ENCODE data around the gene DNAJC2.

DNAJC2 gene

DNA sequence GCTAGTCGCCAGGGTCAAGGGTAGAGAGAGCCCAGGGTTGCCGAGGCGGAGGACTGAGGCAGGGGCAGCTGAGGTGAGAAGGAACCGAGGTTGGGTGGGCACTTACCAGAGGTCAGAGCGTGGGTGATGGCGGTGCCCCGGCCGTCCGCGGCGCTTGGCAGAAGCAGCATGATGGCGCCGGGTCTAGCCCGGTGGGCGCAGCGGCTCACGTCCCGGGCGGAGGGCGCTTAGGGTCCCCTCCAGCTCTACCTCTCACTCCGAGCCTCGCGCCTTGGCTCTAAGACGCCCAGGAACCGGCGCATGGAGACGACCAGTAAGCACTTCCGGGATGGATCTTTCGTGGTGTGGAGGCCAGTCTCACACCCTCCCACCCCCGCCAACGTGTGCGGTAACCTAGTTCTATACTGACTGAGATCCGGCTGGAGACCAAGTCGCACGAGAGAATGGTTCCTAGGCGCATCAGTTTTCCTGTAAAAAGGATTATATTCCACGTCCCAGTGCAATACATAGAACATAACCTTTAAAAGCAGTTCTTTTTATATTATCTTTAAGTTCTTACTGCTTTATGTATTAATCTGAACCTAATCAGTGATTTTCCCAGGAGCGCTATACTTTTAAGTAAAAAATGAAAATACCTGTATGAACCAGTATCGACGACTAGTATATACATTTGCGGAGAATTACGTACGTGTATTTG is at the start of gene DNAJC2:
Gene DNAJC2 (minus strand): TSS at position 315 of the 697 bp plus-strand sequence. CDS start 145 bp downstream, at position 170.
- DNase-seq (ENCODE audit: low read depth in 1 of 2, low spot score in 1 of 2): peak; percentile 68

GRCh38 chr7:103391976-103392375 is 47.4 kb upstream of the DNAJC2 start:
- DNase-seq (ENCODE audit: low read depth in 1 of 2, low spot score in 1 of 2): no peak

GRCh38 chr7:103391150-103391549 is 46.6 kb upstream of the DNAJC2 start:
- DNase-seq (ENCODE audit: low read depth in 1 of 2, low spot score in 1 of 2): no peak

DNA sequence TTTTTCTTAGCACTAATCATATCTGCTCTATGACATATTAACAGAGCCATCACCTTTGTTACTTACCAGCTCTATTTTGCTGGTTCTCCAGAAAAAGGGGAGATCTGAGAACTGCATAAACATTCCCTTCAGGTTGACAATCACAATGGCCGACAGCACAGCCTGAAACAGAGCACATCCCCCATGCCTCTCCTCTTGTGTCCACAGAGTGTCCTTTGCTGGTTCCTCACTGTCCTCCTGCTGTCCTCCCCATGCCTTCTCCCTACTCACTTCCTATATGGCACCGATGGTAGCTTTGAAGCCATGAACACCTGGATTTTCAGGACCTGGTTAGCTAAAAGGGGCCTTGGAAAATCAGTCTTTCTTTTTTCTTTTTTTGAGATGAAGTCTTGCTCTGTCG is 44.7 kb upstream of the DNAJC2 start:
- no peak for DNase-seq (ENCODE audit: low read depth in 1 of 2, low spot score in 1 of 2)

DNA sequence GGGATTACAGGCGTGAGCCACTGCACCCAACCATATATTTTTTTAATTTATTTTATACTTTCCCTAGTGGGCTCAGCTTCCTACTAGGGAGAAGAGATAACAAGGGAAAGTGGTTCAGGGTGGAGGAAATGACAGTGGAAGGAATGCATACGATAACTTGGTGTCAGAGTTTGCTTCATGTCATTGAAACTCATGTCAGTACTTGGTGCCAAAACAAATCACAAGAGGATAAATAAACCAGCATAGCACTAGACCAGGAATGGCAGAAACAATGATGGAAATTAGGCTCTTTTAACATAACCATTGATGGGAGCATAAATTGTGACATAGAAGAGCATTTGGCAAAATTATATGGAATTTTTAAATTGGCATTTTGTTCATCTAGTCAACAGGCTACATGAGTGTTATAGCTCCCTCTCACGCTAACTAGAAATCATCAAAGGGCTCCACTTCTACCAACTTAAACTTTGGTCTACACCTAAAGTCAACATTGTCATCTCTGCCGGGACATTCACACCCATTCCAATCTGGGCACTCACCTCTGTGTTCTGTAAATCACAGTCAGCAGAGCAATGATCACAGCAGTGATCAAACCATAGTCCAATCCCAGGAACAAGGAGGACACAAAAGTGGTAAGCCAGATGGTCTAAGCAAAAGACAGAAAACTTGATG is 44.0 kb upstream of the DNAJC2 start:
- DNase-seq (ENCODE audit: low read depth in 1 of 2, low spot score in 1 of 2): no peak

DNA sequence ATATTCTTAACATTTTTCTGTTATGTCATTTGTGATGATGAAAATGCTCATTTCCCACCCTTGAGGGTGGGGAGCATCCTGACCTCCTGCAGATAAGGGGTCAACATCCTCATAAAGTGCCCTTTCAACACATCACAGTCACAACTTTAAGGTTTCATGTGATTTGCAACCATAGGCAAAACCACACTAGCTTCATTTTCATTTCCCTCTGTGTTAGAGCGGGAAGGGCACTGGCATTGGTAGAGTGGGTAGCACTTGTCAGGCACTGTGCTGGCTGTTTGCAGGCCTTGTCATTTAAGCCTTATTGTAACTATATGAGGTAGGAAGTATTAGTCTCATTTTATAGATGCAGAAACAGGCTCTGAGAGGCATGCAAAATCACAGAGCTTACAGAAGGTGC is 42.7 kb upstream of the DNAJC2 start:
- DNase-seq (ENCODE audit: low read depth in 1 of 2, low spot score in 1 of 2): no peak

DNA sequence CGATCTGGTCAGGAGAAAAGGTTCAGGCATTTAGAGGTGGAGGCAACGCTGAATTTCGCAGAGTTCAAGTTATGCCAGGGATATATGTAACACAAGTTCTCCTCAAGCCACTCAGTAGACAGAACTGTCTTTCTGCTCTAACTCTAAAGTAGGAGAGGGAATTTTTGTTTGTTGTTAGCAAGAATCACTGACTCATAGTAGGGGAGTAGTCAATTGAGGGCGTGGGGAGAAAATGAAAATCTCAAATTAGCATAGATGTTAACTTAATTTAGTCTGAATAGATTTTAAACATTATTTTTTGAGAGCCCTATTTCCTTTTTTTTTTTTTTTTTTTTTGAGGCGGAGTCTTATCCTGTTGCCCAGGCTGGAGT is 37.5 kb upstream of the DNAJC2 start:
- DNase-seq (ENCODE audit: low read depth in 1 of 2, low spot score in 1 of 2): no peak

DNA sequence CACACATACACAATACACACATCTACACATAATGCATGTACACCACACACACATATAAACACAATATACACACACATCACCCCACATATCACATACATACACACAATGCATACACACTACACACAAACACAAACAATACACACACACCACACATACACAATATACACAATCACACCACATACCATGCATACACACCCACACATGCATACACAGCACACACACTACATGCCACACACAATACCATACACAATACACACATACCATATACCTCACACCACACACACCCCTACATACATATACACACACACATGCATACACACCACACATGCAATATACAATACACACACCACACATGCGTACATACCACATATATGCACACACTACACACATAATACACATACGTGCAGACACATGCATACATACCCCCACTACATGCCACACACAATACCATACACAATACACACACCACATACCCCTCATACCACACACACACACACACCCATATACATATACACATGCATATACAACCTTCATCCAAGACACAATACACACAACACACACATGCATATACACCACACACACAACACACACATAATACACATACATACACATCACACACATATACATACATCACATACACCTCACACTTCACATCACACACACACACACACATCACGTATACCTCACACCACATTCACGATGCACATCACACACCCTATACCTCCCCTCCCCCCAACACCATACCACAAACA is 36.9 kb upstream of the DNAJC2 start:
- no peak for DNase-seq (ENCODE audit: low read depth in 1 of 2, low spot score in 1 of 2)

- no peak for DNase-seq (ENCODE audit: low read depth in 1 of 2, low spot score in 1 of 2)
Measured at GRCh38 chr7:103380395-103381191, 36.0 kb upstream of the DNAJC2 start.

- DNase-seq (ENCODE audit: low read depth in 1 of 2, low spot score in 1 of 2): no peak
Measured at GRCh38 chr7:103379270-103379975, 34.9 kb upstream of the DNAJC2 start.

GRCh38 chr7:103373866-103374643 is 29.5 kb upstream of the DNAJC2 start:
- DNase-seq (ENCODE audit: low read depth in 1 of 2, low spot score in 1 of 2): no peak

DNA sequence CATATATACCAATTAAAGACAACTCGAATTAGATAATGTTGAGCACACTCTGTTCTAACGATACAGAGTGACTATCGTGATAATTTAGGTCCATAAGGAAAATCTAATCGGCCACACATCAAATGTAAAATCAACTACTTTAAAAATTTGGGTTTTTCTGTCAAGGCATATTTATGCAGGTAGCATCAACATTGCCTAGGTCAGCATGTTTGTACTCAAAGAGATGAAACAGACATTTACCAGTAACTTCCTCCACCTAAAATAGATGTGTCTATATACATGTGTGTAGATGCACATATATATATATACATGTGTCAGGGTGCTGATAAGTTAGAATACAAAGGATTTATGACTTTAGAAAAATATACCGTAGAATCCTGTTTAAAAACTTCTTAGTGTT is 24.9 kb upstream of the DNAJC2 start:
- DNase-seq (ENCODE audit: low read depth in 1 of 2, low spot score in 1 of 2): no peak

DNA sequence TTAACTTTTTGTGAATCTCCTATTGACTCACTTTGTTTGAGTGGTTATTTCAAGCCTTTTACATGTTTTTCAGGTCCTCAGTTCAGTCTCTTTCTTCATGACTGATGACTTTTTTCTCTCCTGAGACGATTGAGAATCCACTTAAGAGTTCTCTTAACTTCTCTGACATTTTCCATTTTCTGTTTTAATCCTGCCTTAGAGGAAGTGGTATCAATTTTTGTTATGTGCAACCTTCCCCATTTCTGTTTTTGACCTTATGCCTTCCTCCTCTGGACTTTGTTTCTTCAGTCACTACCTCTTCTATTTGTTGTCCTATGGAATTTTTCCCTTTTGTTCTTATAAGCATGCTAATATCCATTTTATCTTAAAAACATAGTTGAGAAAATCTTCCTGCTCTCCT is 5.2 kb upstream of the DNAJC2 start:
- DNase-seq (ENCODE audit: low read depth in 1 of 2, low spot score in 1 of 2): no peak

- DNase-seq (ENCODE audit: low read depth in 1 of 2, low spot score in 1 of 2): no peak
Measured at GRCh38 chr7:103348959-103349358, 4.4 kb upstream of the DNAJC2 start.

DNA sequence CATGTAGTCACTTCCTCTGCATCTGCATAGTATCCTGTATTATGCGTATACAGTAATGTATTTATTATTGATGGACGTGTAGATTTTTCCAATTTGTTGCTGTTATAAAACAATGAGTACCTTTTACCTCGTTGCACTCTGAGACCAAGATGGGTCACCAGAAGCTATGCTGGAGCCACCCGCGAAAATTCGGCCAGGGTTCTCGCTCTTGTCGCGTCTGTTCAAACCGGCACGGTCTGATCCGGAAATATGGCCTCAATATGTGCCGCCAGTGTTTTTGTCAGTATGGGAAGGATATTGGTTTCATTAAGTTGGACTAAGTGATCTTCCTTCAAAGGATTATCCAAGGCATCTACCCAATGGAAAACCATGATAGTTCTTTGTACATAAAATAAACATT is 3.9 kb upstream of the DNAJC2 start:
- DNase-seq (ENCODE audit: low read depth in 1 of 2, low spot score in 1 of 2): no peak

GRCh38 chr7:103347507-103348267 is 3.1 kb upstream of the DNAJC2 start, which contains the start of gene PSMC2:
PSMC2 (plus strand) TSS chr7:103347643; CDS start chr7:103347712, 69 bp downstream.
- DNase-seq (ENCODE audit: low read depth in 1 of 2, low spot score in 1 of 2): peak; percentile 59 to 61

DNA sequence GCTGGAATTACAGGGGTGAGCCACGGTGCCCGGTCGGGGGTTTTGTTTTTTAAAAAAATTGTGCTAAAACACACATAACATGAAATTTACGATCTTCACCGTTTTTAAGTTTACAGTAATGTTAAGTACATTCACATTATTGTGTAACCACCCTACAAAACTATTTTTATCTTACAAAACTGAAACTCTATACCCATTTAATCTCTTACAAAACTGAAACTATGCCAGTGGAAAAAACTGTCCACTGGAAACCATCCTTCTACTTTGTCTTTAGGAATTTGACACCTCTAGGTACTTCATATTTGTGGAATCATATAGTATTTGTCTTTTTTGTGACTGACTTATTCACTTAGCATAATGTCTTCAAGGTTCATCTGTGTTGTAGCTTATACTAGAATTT is 1.8 kb upstream of the DNAJC2 start:
- DNase-seq (ENCODE audit: low read depth in 1 of 2, low spot score in 1 of 2): no peak

GRCh38 chr7:103343758-103344452 is 662 bp downstream of the DNAJC2 start:
- peak; percentile 8 to 10 for DNase-seq (ENCODE audit: low read depth in 1 of 2, low spot score in 1 of 2)

DNA sequence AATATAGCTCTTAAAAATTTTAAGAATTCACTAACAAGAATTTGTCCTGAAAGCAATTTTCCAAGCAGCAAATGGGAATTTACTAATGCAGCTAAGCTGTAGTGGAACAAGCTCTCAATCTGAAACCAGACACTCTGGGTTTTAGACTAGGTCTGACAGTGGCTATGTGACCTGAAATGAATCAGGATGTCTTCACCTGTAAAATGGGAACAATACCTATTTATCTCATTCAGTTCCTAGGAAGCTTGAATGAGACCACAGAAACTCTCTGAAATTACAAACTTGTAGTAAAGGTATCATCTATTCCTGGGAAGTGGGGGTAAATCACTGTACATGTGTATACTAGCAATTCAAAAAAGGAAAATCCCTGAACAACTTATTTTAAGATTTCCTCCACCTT is 1.2 kb downstream of the DNAJC2 start:
- DNase-seq (ENCODE audit: low read depth in 1 of 2, low spot score in 1 of 2): no peak

Data from stimulated activated CD4-positive, alpha-beta T cell treated with anti-CD3 and anti-CD28 coated beads, Interleukin-15, amount 100 ng/mL, for 1 hour (primary cell).